HFFc6 (cell line): ENCODE measurements around the gene SHLD1. TPM values are rescaled to one million over a fixed set of nuclear protein-coding genes. Genes with fewer than 3 reads are reported as not detected.
"Not testable (repeated sequence)": the region's sequence is repeated elsewhere in the genome, so short reads cannot be mapped to it uniquely, and the experiment has no call there.

Source experiments
- DNase-seq: peaks from one replicate; pipeline ENCODE4 v3.0.0-alpha.2; 2018
- H3K27ac Mint-ChIP-seq: 2 replicates; pipeline ENCODE4 v1.8.0; 2020; ENCODE audit warnings: mild to moderate bottlenecking, mixed read lengths
- H3K27me3 Mint-ChIP-seq: 2 replicates; pipeline ENCODE4 v1.8.0; 2021; ENCODE audit warnings: mild to moderate bottlenecking, moderate library complexity, mixed read lengths; ENCODE audit not compliant: insufficient read depth
- H3K36me3 Mint-ChIP-seq: 2 replicates; pipeline ENCODE4 v1.8.0; 2021; ENCODE audit warnings: low read depth, mixed read lengths
- H3K4me1 Mint-ChIP-seq: 2 replicates; pipeline ENCODE4 v1.8.0; 2020; ENCODE audit warnings: low read depth, mixed read lengths
- H3K4me3 Mint-ChIP-seq: 2 replicates; pipeline ENCODE4 v1.8.0; 2020; ENCODE audit warnings: mild to moderate bottlenecking, moderate library complexity, mixed read lengths
- H3K9me3 Mint-ChIP-seq: 2 replicates; pipeline ENCODE4 v1.8.0; 2020; ENCODE audit warnings: mild to moderate bottlenecking, mixed read lengths
- long read RNA-seq: library from polyadenylated mRNA; unstranded; transcript quantifications from one replicate; pipeline ENCODE4 v2.0.0, GENCODE V29; 2019
- total RNA-seq, 6 experiments: library from RNA; stranded (reverse); fragmentation: NEBNext Ultra II Directional; extraction: Animal tissue kit (Norgen Biotek cat#: 25700); gene quantifications; 2 replicates in 1 of 6; 3 replicates in 5 of 6; pipeline ENCODE4 v1.2.3, GENCODE V29; 2021
- TF ChIP-seq, protein P1 (sequence below): fragments of 200-600 bp; sonication (generic); IDR thresholded peaks from 2 replicates; pipeline ENCODE4 v1.5.0; 2021; ENCODE audit warnings: antibody characterized with exemption, mild to moderate bottlenecking

Gene SHLD1, protein sequence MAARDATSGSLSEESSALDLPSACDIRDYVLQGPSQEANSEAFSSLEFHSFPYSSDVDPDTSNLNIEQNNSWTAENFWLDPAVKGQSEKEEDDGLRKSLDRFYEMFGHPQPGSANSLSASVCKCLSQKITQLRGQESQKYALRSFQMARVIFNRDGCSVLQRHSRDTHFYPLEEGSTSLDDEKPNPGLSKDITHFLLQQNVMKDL
- 1 to 10 TPM; 3.5 to 4.4 (median 3.8) TPM for total RNA-seq
- long read RNA-seq, partial matches to known transcripts = 0 of 1 reads
- long read RNA-seq, other reads (novel, unspliced or antisense) = 0 of 1 reads

DNA sequence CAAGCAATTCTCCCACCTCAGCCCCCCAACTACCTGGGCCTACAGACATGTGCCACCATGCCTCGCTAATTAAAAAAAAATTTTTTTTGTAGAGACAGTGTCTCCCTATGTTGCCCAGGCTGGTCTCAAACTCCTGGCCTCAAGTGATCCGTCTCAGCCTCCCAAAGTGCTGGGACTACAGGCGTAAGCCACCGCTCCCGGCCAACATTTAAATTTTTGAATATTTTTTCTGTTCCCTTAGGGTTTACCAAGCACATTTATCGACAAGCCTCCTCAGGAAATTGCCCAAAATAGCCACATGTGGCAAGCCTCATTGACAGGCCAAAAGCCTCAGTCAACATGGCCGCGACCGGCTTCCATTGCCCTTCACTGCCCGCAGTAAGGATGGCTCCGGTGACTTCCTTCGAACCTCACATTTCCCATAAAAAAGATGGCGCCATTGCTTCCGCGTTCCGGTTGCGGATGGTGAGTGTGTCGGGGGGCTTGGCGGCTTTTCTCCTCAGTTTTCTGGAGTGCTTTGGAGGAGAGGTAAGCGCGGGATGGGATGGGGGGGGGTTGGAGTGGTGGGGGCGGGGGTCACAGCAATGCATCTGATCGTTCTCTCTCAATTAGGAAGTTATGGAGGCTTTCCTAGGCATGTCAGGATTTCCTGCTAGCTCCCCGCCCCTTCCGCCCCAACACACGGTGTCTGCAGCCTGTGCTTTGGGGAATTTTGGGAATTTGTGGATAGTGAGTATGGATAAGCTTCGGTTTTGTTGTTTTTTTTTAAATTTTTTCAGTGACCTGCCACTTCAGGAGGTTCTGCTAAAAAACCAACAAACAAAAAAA lies at the start of gene SHLD1:
SHLD1 (plus strand) TSS at position 450 of the 828 bp plus-strand sequence. CDS start 22,465 bp downstream, outside the sequence.
- Mint-ChIP-seq H3K4me3 (peak within 1 kb of the TSS; percentile 90), H3K27ac (peak within 1 kb of the TSS; percentile 95), H3K4me1 (peaks cover 6% of the 10 kb centered on the region), H3K27me3 (peaks cover 3% of the 10 kb centered on the region), H3K9me3 (peaks cover 4% of the 10 kb centered on the region), H3K36me3 (peaks cover 5% of the 10 kb centered on the region)
- TF ChIP-seq, protein P1, sequence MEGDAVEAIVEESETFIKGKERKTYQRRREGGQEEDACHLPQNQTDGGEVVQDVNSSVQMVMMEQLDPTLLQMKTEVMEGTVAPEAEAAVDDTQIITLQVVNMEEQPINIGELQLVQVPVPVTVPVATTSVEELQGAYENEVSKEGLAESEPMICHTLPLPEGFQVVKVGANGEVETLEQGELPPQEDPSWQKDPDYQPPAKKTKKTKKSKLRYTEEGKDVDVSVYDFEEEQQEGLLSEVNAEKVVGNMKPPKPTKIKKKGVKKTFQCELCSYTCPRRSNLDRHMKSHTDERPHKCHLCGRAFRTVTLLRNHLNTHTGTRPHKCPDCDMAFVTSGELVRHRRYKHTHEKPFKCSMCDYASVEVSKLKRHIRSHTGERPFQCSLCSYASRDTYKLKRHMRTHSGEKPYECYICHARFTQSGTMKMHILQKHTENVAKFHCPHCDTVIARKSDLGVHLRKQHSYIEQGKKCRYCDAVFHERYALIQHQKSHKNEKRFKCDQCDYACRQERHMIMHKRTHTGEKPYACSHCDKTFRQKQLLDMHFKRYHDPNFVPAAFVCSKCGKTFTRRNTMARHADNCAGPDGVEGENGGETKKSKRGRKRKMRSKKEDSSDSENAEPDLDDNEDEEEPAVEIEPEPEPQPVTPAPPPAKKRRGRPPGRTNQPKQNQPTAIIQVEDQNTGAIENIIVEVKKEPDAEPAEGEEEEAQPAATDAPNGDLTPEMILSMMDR = no peak
- DNase-seq = peak; percentile 79

DNA sequence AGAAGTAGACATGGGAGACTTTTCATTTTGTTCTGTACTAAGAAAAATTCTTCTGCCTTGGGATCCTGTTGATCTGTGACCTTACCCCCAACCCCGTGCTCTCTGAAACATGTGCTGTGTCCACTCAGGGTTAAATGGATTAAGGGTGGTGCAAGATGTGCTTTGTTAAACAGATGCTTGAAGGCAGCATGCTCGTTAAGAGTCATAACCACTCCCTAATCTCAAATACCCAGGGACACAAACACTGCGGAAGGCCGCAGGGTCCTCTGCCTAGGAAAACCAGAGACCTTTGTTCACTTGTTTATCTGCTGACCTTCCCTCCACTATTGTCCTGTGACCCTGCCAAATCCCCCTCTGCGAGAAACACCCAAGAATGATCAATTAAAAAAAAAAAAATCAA lies 47.9 kb upstream of the SHLD1 start:
- not testable (repeated sequence) for H3K4me3 Mint-ChIP-seq, DNase-seq, H3K9me3 Mint-ChIP-seq, H3K27me3 Mint-ChIP-seq, H3K36me3 Mint-ChIP-seq, H3K4me1 Mint-ChIP-seq, H3K27ac Mint-ChIP-seq

DNA sequence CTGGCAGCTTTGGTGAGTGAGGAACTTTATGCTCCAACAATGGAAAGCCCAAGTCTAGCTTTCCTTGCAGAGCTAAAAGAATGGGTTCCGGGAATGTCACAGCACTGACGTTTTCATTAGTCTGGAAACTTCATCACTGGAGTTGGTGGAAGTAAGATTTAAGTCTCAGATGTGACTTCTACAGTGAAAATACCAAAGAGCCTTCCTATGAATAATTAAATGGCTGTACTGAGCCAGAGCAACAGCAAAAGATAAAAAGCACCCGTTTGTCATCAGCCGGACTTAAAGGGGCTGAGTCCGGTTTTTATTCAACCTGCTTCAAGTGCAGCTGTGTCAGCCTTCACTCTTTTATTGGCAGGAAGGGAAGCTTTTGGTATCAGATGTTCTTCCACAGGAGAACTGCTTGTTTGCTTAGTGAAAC lies 46.5 kb upstream of the SHLD1 start:
- Mint-ChIP-seq H3K4me3 (no peak overlapping the region), H3K27ac (no peak overlapping the region), H3K27me3 (peaks cover 6% of the 10 kb centered on the region), H3K9me3 (no peaks in the 10 kb centered on the region), H3K36me3 (no peaks in the 10 kb centered on the region), H3K4me1 (no peaks in the 10 kb centered on the region)
- TF ChIP-seq, protein P1 = no peak
- no peak for DNase-seq

DNA sequence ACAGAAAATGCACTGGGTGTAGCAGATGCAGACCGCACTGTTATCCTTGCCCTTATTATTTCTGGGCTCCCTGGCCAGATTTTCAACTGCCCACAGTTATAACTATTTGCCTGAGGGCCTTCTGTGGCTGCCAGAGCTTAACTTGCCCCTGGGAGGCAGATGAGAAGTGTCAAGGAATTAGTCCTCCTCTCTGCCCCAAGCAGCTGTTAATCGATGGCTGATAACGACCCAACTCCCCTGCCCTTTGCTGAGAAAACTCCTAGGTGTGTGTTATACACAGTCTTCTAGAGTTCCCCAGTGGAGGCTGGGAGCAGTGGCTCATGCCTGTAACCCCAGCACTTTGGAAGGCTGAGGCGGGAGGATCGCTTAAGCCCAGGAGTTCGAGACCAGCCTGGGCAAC lies 44.4 kb upstream of the SHLD1 start:
- Mint-ChIP-seq H3K4me1 (no peaks in the 10 kb centered on the region), H3K9me3 (no peaks in the 10 kb centered on the region), H3K4me3 (no peak overlapping the region), H3K36me3 (no peaks in the 10 kb centered on the region), H3K27ac (no peak overlapping the region), H3K27me3 (peaks cover 7% of the 10 kb centered on the region)
- DNase-seq = no peak
- TF ChIP-seq, protein P1 = no peak

DNA sequence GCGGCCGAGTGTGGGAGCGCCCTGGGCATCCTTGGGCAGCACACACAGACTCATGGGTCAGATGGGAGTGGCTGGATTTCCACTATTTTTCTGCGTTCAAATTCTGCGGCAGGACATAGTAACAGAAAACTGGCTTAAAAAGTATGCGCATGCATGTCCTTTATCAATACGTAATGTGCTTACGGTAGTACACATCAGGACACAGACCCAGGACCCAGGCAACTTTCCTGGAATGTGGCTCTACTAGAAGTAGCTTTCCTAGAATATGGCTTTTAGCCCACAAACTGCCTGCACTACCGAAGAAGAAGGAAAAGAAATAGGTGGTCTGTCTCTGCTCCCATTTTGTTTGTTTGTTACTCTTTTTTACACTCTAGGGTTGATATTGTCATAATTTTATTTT lies 43.4 kb upstream of the SHLD1 start:
- H3K9me3 Mint-ChIP-seq = no peaks in the 10 kb centered on the region
- H3K4me3 Mint-ChIP-seq = no peak overlapping the region

More for the DNA sequence above, 43.4 kb upstream of the SHLD1 start:
- TF ChIP-seq, protein P1 = no peak
- no peaks in the 10 kb centered on the region for H3K36me3 Mint-ChIP-seq
- DNase-seq = no peak
- H3K27ac Mint-ChIP-seq = no peak overlapping the region
- no peaks in the 10 kb centered on the region for H3K4me1 Mint-ChIP-seq
- H3K27me3 Mint-ChIP-seq = peaks cover 7% of the 10 kb centered on the region
